H9 (cell line): ENCODE data around the gene CTDNEP1. TPM values are rescaled to one million over a fixed set of nuclear protein-coding genes. Genes with fewer than 3 reads are reported as not detected.

Experiments
- DNase-seq: peaks from one replicate; pipeline ENCODE4 v3.0.0-alpha.2; 2017
- H2AFZ ChIP-seq: one replicate; pipeline ENCODE4 v1.6.1; 2013; ENCODE audit warnings: mild to moderate bottlenecking, low read length, control low read depth, moderate library complexity
- H2AK5ac ChIP-seq: 2 replicates; pipeline ENCODE4 v1.6.1; 2013; ENCODE audit warnings: low read length, control low read depth, mixed read lengths; ENCODE audit not compliant: insufficient read length
- H2BK120ac ChIP-seq: one replicate; pipeline ENCODE4 v1.6.1; 2013; ENCODE audit warnings: low read depth, mild to moderate bottlenecking, low read length, control low read depth, inconsistent platforms; ENCODE audit not compliant: poor library complexity, severe bottlenecking
- H2BK12ac ChIP-seq: 2 replicates; pipeline ENCODE4 v1.6.1; 2013; ENCODE audit warnings: low read length, control low read depth, mixed read lengths, low read depth; ENCODE audit not compliant: insufficient read length
- H2BK15ac ChIP-seq: 2 replicates; pipeline ENCODE4 v1.6.1; 2013; ENCODE audit warnings: low read depth, low read length, control low read depth
- H2BK20ac ChIP-seq: one replicate; pipeline ENCODE4 v1.6.1; 2013; ENCODE audit warnings: low read depth, mild to moderate bottlenecking, low read length, control low read depth, inconsistent platforms; ENCODE audit not compliant: poor library complexity, severe bottlenecking
- H2BK5ac ChIP-seq: 2 replicates; pipeline ENCODE4 v1.6.1; 2013; ENCODE audit warnings: low read length, control low read depth, mixed read lengths; ENCODE audit not compliant: insufficient read length
- H3K14ac ChIP-seq: 2 replicates; pipeline ENCODE4 v1.6.1; 2013; ENCODE audit warnings: low read length, control low read depth; ENCODE audit not compliant: insufficient read depth
- H3K18ac ChIP-seq: 2 replicates; pipeline ENCODE4 v1.6.1; 2013; ENCODE audit warnings: low read depth, mild to moderate bottlenecking, mixed read lengths, low read length, control low read depth; ENCODE audit not compliant: insufficient read length
- H3K23ac ChIP-seq: 2 replicates; pipeline ENCODE4 v1.6.1; 2013; ENCODE audit warnings: low read length, control low read depth, mixed read lengths, low read depth; ENCODE audit not compliant: insufficient read length
- H3K23me2 ChIP-seq: 2 replicates; pipeline ENCODE4 v1.6.1; 2013; ENCODE audit warnings: low read depth, mild to moderate bottlenecking, mixed read lengths, low read length, control low read depth; ENCODE audit not compliant: insufficient read length, poor library complexity, severe bottlenecking
- H3K27ac ChIP-seq: 2 replicates; pipeline ENCODE4 v1.5.1; 2013; ENCODE audit warnings: low read length, control low read depth, mixed read lengths, low read depth; ENCODE audit not compliant: insufficient read length
- H3K27me3 ChIP-seq: 2 replicates; pipeline ENCODE4 v1.6.1; 2013; ENCODE audit warnings: low read length, control low read depth, inconsistent platforms; ENCODE audit not compliant: insufficient read depth
- H3K4ac ChIP-seq: 2 replicates; pipeline ENCODE4 v1.6.1; 2013; ENCODE audit warnings: low read depth, mild to moderate bottlenecking, control low read depth, inconsistent platforms, low read length, moderate library complexity
- H3K4me1 ChIP-seq: 2 replicates; pipeline ENCODE4 v1.6.1; 2013; ENCODE audit warnings: low read length, control low read depth, inconsistent platforms; ENCODE audit not compliant: insufficient read depth
- H3K4me2 ChIP-seq: 2 replicates; pipeline ENCODE4 v1.6.1; 2013; ENCODE audit warnings: low read length, control low read depth, mixed read lengths; ENCODE audit not compliant: insufficient read length, insufficient read depth
- H3K56ac ChIP-seq: 2 replicates; pipeline ENCODE4 v1.6.1; 2013; ENCODE audit warnings: low read depth, mild to moderate bottlenecking, mixed read lengths, low read length, control low read depth; ENCODE audit not compliant: insufficient read length
- H3K79me1 ChIP-seq: 2 replicates; pipeline ENCODE4 v1.6.1; 2013; ENCODE audit warnings: low read depth, mild to moderate bottlenecking, moderate library complexity, low read length, control low read depth, inconsistent platforms; ENCODE audit not compliant: insufficient read depth, poor library complexity, severe bottlenecking
- H3K79me2 ChIP-seq: 2 replicates; pipeline ENCODE4 v1.6.1; 2013; ENCODE audit warnings: low read length, control low read depth, inconsistent platforms; ENCODE audit not compliant: insufficient read depth
- H3K9ac ChIP-seq: 2 replicates; pipeline ENCODE4 v1.6.1; 2013; ENCODE audit warnings: low read length, control low read depth, mixed read lengths; ENCODE audit not compliant: insufficient read length; ENCODE audit errors: extremely low read depth
- H3K9me3 ChIP-seq: one replicate; pipeline ENCODE4 v1.6.1; 2013; ENCODE audit warnings: low read depth, low read length, inconsistent platforms; ENCODE audit not compliant: control insufficient read depth
- H3T11ph ChIP-seq: one replicate; pipeline ENCODE4 v1.6.1; 2013; ENCODE audit warnings: mild to moderate bottlenecking, low read length, control low read depth, inconsistent platforms
- H4K20me1 ChIP-seq: one replicate; pipeline ENCODE4 v1.6.1; 2013; ENCODE audit not compliant: control insufficient read depth, insufficient read length, insufficient read depth
- H4K5ac ChIP-seq: 2 replicates; pipeline ENCODE4 v1.6.1; 2013; ENCODE audit warnings: low read depth, mild to moderate bottlenecking, mixed read lengths, low read length, control low read depth; ENCODE audit not compliant: insufficient read length
- H4K8ac ChIP-seq: replicated peaks from 2 replicates; pipeline ENCODE4 v1.6.1; 2013; ENCODE audit warnings: low read length, control low read depth, mixed read lengths, low read depth; ENCODE audit not compliant: insufficient read length
- H4K91ac ChIP-seq: 2 replicates; pipeline ENCODE4 v1.6.1; 2013; ENCODE audit warnings: low read depth, mild to moderate bottlenecking, moderate library complexity, mixed read lengths, low read length, control low read depth; ENCODE audit not compliant: insufficient read length
- H3K27ac Mint-ChIP-seq, 3 experiments: 2 replicates in 2 of 3; 3 replicates in 1 of 3; pipeline ENCODE4 v1.8.0; 2020 to 2021; ENCODE audit warnings: mixed read lengths in 3 of 3, mild to moderate bottlenecking in 1 of 3, moderate library complexity in 1 of 3
- H3K27me3 Mint-ChIP-seq: 2 replicates; pipeline ENCODE4 v1.8.0; 2021; ENCODE audit warnings: low read depth, mild to moderate bottlenecking, moderate library complexity, mixed read lengths
- H3K36me3 Mint-ChIP-seq, 3 experiments: 2 replicates in 2 of 3; 3 replicates in 1 of 3; pipeline ENCODE4 v1.8.0; 2020 to 2021; ENCODE audit warnings: low read depth in 3 of 3, mixed read lengths in 3 of 3; ENCODE audit not compliant: insufficient read depth in 1 of 3
- H3K4me1 Mint-ChIP-seq, 2 experiments: 2 replicates each; pipeline ENCODE4 v1.8.0; 2020; ENCODE audit warnings: mixed read lengths in 2 of 2
- H3K4me3 Mint-ChIP-seq, 2 experiments: 2 replicates in 1 of 2; 3 replicates in 1 of 2; pipeline ENCODE4 v1.8.0; 2020 to 2021; ENCODE audit warnings: mild to moderate bottlenecking in 2 of 2, mixed read lengths in 2 of 2, moderate library complexity in 1 of 2
- H3K9me3 Mint-ChIP-seq, 2 experiments: 2 replicates in 1 of 2; 3 replicates in 1 of 2; pipeline ENCODE4 v1.8.0; 2020; ENCODE audit warnings: mild to moderate bottlenecking in 2 of 2, mixed read lengths in 2 of 2, moderate library complexity in 1 of 2
- CTCF ChIP-seq: fragments of 200-600 bp; sonication (generic); conservative IDR thresholded peaks from 3 replicates; pipeline ENCODE4 v1.8.0; 2021; ENCODE audit warnings: antibody characterized with exemption, mild to moderate bottlenecking
- WGBS: extraction: QIAGEN DNeasy Blood & Tissue Kit; methylation state at CpG from one replicate; pipeline ENCODE4 v1.1.7; 2013; ENCODE audit warnings: missing lambda C conversion rate, low lambda C conversion rate, mixed read lengths; ENCODE audit not compliant: insufficient read length; ENCODE audit errors: extremely low coverage; 5-methylcytosine and 5-hydroxymethylcytosine counted together
- total RNA-seq: library from RNA; stranded (reverse); gene quantifications from 2 replicates; pipeline ENCODE4 v1.2.1, GENCODE V29; 2021

The CTDNEP1 gene
- total RNA-seq, 1 experiment from 2014 or later: 134 TPM

GRCh38 chr17:7218758-7219157 lies 32.8 kb downstream of the CTDNEP1 start:
- Histone ChIP-seq H2AFZ (no peak overlapping the region), H2BK12ac (no peak overlapping the region), H3T11ph (no peak overlapping the region), H2BK20ac (no peak overlapping the region), H3K56ac (no peak overlapping the region), H2BK5ac (no peak overlapping the region), H2BK15ac (no peak overlapping the region), H3K23ac (no peak overlapping the region), H3K4me2 (no peak overlapping the region), H3K9ac (no peak overlapping the region), H2BK120ac (no peak overlapping the region), H3K9me3 (no peaks in the 10 kb centered on the region), H4K8ac (no peak overlapping the region), H3K79me2 (no peaks in the 10 kb centered on the region), H3K79me1 (no peaks in the 10 kb centered on the region), H3K27me3 (no peaks in the 10 kb centered on the region), H2AK5ac (no peak overlapping the region), H4K20me1 (no peaks in the 10 kb centered on the region), H3K4ac (no peak overlapping the region), H4K91ac (no peak overlapping the region), H4K5ac (no peak overlapping the region), H3K14ac (no peak overlapping the region), H3K18ac (no peak overlapping the region), H3K4me1 (no peaks in the 10 kb centered on the region; the same call in 1 of the 2 replicates), H3K23me2 (peaks cover 23% of the 10 kb centered on the region), H3K27ac (no peak overlapping the region)
- no CpG with 5 or more reads among the region's 6 CpGs for WGBS
- peaks cover 11 to 35% (median 27%) of the 10 kb centered on the region in 3 experiments; a peak in 6 of 7 replicates for H3K36me3 Mint-ChIP-seq
- H3K9me3 Mint-ChIP-seq: no peaks in the 10 kb centered on the region; a peak in 1 of 5 replicates
- peak overlapping the region; percentile 95 to 97 for H3K4me3 Mint-ChIP-seq
- no peak for DNase-seq
- H3K27ac Mint-ChIP-seq: peak overlapping the region in 1 of 3 experiments; percentile 66; a peak in 3 of 7 replicates
- peaks cover 1% of the 10 kb centered on the region; the same call in 1 of the 2 replicates for H3K27me3 Mint-ChIP-seq
- H3K4me1 Mint-ChIP-seq: peaks cover 52 to 55% of the 10 kb centered on the region in 2 experiments
- TF ChIP-seq CTCF: no peak
